Upper lobe of left lung (tissue), 4 donors: ENCODE data around the gene RNU6-9.

Source experiments
- CTCF ChIP-seq, 6 experiments: fragments of 450-650 bp in 4 of 6; fragments of 200-600 bp in 2 of 6; sonication (generic) in 2 of 6; IDR thresholded peaks; one replicate each; pipeline ENCODE4 v1.5.1; 2016 to 2019; ENCODE audit warnings: antibody characterized with exemption in 6 of 6
- EP300 ChIP-seq, 4 donors: sonication (generic); formaldehyde crosslinking; IDR thresholded peaks; one replicate each; pipeline ENCODE4 v1.5.1; 2017; ENCODE audit warnings: antibody characterized with exemption in 4 of 4, control low read depth in 2 of 4
- POLR2A ChIP-seq, 4 donors: fragments of 450-650 bp; IDR thresholded peaks; one replicate each; pipeline ENCODE4 v1.5.1; 2016 to 2017; ENCODE audit warnings: antibody characterized with exemption in 4 of 4, mild to moderate bottlenecking in 2 of 4

- TF ChIP-seq CTCF (IDR thresholded peaks at IDR 0.05) (no peak), POLR2A (IDR thresholded peaks at IDR 0.05) (no peak), EP300 (IDR thresholded peaks at IDR 0.05) (no peak)
Observed at GRCh38 chr19:845707-846521, 47.4 kb upstream of the RNU6-9 start.
